WERI-Rb-1 (cell line): ENCODE results near the gene XCL1.
A peak's percentile ranks its signal among the peaks of the same experiment; 100 is the strongest.

ENCODE experiments used
- DNase-seq: peaks from one replicate; pipeline ENCODE4 v3.0.0-alpha.2; 2020
- H3K27ac ChIP-seq: fragments of 250-450 bp; sonication (Bioruptor Pico); 2 replicates; pipeline ENCODE4 v1.5.1; 2020; ENCODE audit warnings: mild to moderate bottlenecking, moderate library complexity
- H3K27me3 ChIP-seq: fragments of 250-450 bp; sonication (Bioruptor Pico); 2 replicates; pipeline ENCODE4 v1.5.1; 2021; ENCODE audit warnings: mild to moderate bottlenecking, low read depth, moderate library complexity; ENCODE audit not compliant: insufficient read depth, severe bottlenecking
- H3K36me3 ChIP-seq: fragments of 250-450 bp; sonication (Bioruptor Pico); 2 replicates; pipeline ENCODE4 v1.5.1; 2020; ENCODE audit warnings: mild to moderate bottlenecking, moderate library complexity
- H3K4me3 ChIP-seq: 2 replicates; pipeline ENCODE4 v1.5.1; 2011; ENCODE audit warnings: low read depth, mild to moderate bottlenecking, control low read depth, low read length
- H3K9me3 ChIP-seq: fragments of 250-450 bp; sonication (Bioruptor Pico); 2 replicates; pipeline ENCODE4 v1.5.1; 2021; ENCODE audit warnings: mild to moderate bottlenecking, moderate library complexity; ENCODE audit not compliant: severe bottlenecking
- CTCF ChIP-seq: IDR thresholded peaks from 2 replicates; pipeline ENCODE4 v1.5.1; 2011; ENCODE audit warnings: low read depth, mild to moderate bottlenecking, control low read depth, inconsistent platforms, low read length

The XCL1 gene

GRCh38 chr1:168599641-168600040, 23.2 kb downstream of the XCL1 start:
- no peaks in the 10 kb centered on the region for H3K27me3 ChIP-seq
- no peaks in the 10 kb centered on the region for H3K9me3 ChIP-seq
- no peak for DNase-seq
- no peak overlapping the region for H3K27ac ChIP-seq
- no peaks in the 10 kb centered on the region for H3K36me3 ChIP-seq
- TF ChIP-seq CTCF = no peak
- no peak overlapping the region for H3K4me3 ChIP-seq

GRCh38 chr1:168601051-168601450, 24.6 kb downstream of the XCL1 start:
- Histone ChIP-seq H3K9me3 (no peaks in the 10 kb centered on the region), H3K4me3 (no peak overlapping the region), H3K27ac (no peak overlapping the region), H3K27me3 (no peaks in the 10 kb centered on the region), H3K36me3 (no peaks in the 10 kb centered on the region)
- no peak for DNase-seq
- no peak for TF ChIP-seq CTCF

GRCh38 chr1:168603501-168604110, 27.2 kb downstream of the XCL1 start:
- H3K36me3 ChIP-seq = no peaks in the 10 kb centered on the region
- H3K27ac ChIP-seq = no peak overlapping the region
- H3K27me3 ChIP-seq = no peaks in the 10 kb centered on the region
- H3K4me3 ChIP-seq = no peak overlapping the region
- no peaks in the 10 kb centered on the region for H3K9me3 ChIP-seq
- TF ChIP-seq CTCF = peak; percentile 76
- DNase-seq = peak; percentile 54

GRCh38 chr1:168605443-168605842, 29.0 kb downstream of the XCL1 start:
- no peak for TF ChIP-seq CTCF
- Histone ChIP-seq H3K27me3 (no peaks in the 10 kb centered on the region), H3K27ac (no peak overlapping the region), H3K9me3 (no peaks in the 10 kb centered on the region), H3K4me3 (no peak overlapping the region), H3K36me3 (no peaks in the 10 kb centered on the region)
- DNase-seq = no peak

- TF ChIP-seq CTCF = no peak
- H3K9me3 ChIP-seq = no peaks in the 10 kb centered on the region
Measured at GRCh38 chr1:168606096-168606495, 29.7 kb downstream of the XCL1 start.

GRCh38 chr1:168607872-168608428, 31.5 kb downstream of the XCL1 start:
- no peaks in the 10 kb centered on the region for H3K27me3 ChIP-seq
- DNase-seq = no peak
- H3K27ac ChIP-seq = no peak overlapping the region
- no peak for TF ChIP-seq CTCF
- H3K36me3 ChIP-seq = no peaks in the 10 kb centered on the region
- H3K9me3 ChIP-seq = no peaks in the 10 kb centered on the region
- no peak overlapping the region for H3K4me3 ChIP-seq

More at GRCh38 chr1:168606096-168606495, 29.7 kb downstream of the XCL1 start:
- Histone ChIP-seq H3K27me3 (no peaks in the 10 kb centered on the region), H3K36me3 (no peaks in the 10 kb centered on the region), H3K27ac (no peak overlapping the region), H3K4me3 (no peak overlapping the region)
- no peak for DNase-seq
